Chondrocyte (in vitro differentiated cells): ENCODE results near the gene CCNQ. TPM values are rescaled to one million over a fixed set of nuclear protein-coding genes. Genes with fewer than 3 reads are reported as not detected.

Experiments used
- DNase-seq: peaks from one replicate; pipeline ENCODE4 v3.0.0; 2021; ENCODE audit warnings: mixed read lengths, low spot score
- H3K27ac Mint-ChIP-seq: one replicate; pipeline ENCODE4 v1.8.0; 2021; ENCODE audit warnings: mild to moderate bottlenecking, moderate library complexity, mixed read lengths; ENCODE audit not compliant: unreplicated experiment
- H3K27me3 Mint-ChIP-seq: 2 replicates; pipeline ENCODE4 v1.8.0; 2021; ENCODE audit warnings: low read depth, mixed read lengths
- H3K36me3 Mint-ChIP-seq: 2 replicates; pipeline ENCODE4 v1.8.0; 2021; ENCODE audit warnings: low read depth, mixed read lengths
- H3K4me1 Mint-ChIP-seq: 2 replicates; pipeline ENCODE4 v1.8.0; 2021; ENCODE audit warnings: low read depth, mild to moderate bottlenecking, mixed read lengths
- H3K4me3 Mint-ChIP-seq: one replicate; pipeline ENCODE4 v1.8.0; 2021; ENCODE audit warnings: mild to moderate bottlenecking, moderate library complexity, mixed read lengths; ENCODE audit not compliant: unreplicated experiment
- H3K9me3 Mint-ChIP-seq: 2 replicates; pipeline ENCODE4 v1.8.0; 2021; ENCODE audit warnings: low read depth, mixed read lengths
- CTCF ChIP-seq: fragments of 200-600 bp; sonication (generic); IDR thresholded peaks from 2 replicates; pipeline ENCODE4 v1.5.0; 2021; ENCODE audit warnings: antibody characterized with exemption, mild to moderate bottlenecking, moderate library complexity
- total RNA-seq: library from RNA; stranded (reverse); gene quantifications from 3 replicates; pipeline ENCODE4 v1.2.1, GENCODE V29; 2021

Gene CCNQ
- total RNA-seq, 1 donor from 2014 or later = 17.2 TPM

GRCh38 chrX:153576239-153576870 lies 22.6 kb downstream of the CCNQ start:
- Mint-ChIP-seq H3K27me3 (no peaks in the 10 kb centered on the region), H3K4me1 (no peaks in the 10 kb centered on the region), H3K4me3 (no peak overlapping the region), H3K9me3 (no peaks in the 10 kb centered on the region), H3K36me3 (no peaks in the 10 kb centered on the region), H3K27ac (no peak overlapping the region)
- no peak for DNase-seq
- no peak for TF ChIP-seq CTCF

- no peak for TF ChIP-seq CTCF
- no peak overlapping the region for H3K4me3 Mint-ChIP-seq
- H3K9me3 Mint-ChIP-seq = no peaks in the 10 kb centered on the region
- no peaks in the 10 kb centered on the region for H3K4me1 Mint-ChIP-seq
- H3K27me3 Mint-ChIP-seq = no peaks in the 10 kb centered on the region
- H3K27ac Mint-ChIP-seq = no peak overlapping the region
- no peaks in the 10 kb centered on the region for H3K36me3 Mint-ChIP-seq
- DNase-seq = no peak
Measured at GRCh38 chrX:153573984-153574383, 25.0 kb downstream of the CCNQ start.

- H3K36me3 Mint-ChIP-seq = no peaks in the 10 kb centered on the region
- H3K4me1 Mint-ChIP-seq = no peaks in the 10 kb centered on the region
- H3K4me3 Mint-ChIP-seq = no peak overlapping the region
- DNase-seq = no peak
- no peak for TF ChIP-seq CTCF
- H3K27ac Mint-ChIP-seq = no peak overlapping the region
- H3K9me3 Mint-ChIP-seq = no peaks in the 10 kb centered on the region
- H3K27me3 Mint-ChIP-seq = no peaks in the 10 kb centered on the region
Measured at GRCh38 chrX:153572601-153573000, 26.3 kb downstream of the CCNQ start.

- Mint-ChIP-seq H3K27me3 (no peaks in the 10 kb centered on the region), H3K9me3 (no peaks in the 10 kb centered on the region), H3K4me1 (no peaks in the 10 kb centered on the region), H3K4me3 (no peak overlapping the region), H3K27ac (no peak overlapping the region), H3K36me3 (no peaks in the 10 kb centered on the region)
- DNase-seq = no peak
- TF ChIP-seq CTCF = no peak
Measured at GRCh38 chrX:153571534-153571908, 27.4 kb downstream of the CCNQ start.

- TF ChIP-seq CTCF = no peak
- Mint-ChIP-seq H3K27me3 (no peaks in the 10 kb centered on the region), H3K4me3 (no peak overlapping the region), H3K27ac (no peak overlapping the region), H3K4me1 (no peaks in the 10 kb centered on the region), H3K9me3 (no peaks in the 10 kb centered on the region), H3K36me3 (no peaks in the 10 kb centered on the region)
- no peak for DNase-seq
Measured at GRCh38 chrX:153569475-153569874, 29.5 kb downstream of the CCNQ start.
